Measurements from ENCODE around the gene DVL2.

DNA sequence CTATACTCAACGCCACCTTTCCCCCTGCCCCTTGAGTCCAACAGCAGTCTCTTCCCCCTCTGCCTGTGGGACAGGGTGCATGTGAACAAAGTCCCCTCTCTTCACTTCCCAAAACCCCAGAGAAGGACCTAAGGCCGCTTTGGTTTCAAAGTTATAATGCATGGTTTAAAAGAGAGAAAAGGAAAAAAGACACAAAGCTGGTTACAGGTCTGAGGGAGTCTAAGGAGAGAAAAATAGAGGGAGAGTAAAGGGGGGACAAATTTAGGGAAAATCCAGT, 9.1 kb upstream of the DVL2 start:
- TF ChIP-seq POLR2A (IDR thresholded peaks at IDR 0.05), result no peak
- TF ChIP-seq, protein P1, sequence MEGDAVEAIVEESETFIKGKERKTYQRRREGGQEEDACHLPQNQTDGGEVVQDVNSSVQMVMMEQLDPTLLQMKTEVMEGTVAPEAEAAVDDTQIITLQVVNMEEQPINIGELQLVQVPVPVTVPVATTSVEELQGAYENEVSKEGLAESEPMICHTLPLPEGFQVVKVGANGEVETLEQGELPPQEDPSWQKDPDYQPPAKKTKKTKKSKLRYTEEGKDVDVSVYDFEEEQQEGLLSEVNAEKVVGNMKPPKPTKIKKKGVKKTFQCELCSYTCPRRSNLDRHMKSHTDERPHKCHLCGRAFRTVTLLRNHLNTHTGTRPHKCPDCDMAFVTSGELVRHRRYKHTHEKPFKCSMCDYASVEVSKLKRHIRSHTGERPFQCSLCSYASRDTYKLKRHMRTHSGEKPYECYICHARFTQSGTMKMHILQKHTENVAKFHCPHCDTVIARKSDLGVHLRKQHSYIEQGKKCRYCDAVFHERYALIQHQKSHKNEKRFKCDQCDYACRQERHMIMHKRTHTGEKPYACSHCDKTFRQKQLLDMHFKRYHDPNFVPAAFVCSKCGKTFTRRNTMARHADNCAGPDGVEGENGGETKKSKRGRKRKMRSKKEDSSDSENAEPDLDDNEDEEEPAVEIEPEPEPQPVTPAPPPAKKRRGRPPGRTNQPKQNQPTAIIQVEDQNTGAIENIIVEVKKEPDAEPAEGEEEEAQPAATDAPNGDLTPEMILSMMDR (IDR thresholded peaks at IDR 0.05), result no peak

Data from heart left ventricle (tissue), 13 donors.